NCI-H1048 (cell line): ENCODE measurements around the gene SNAI3.

Experiments
- DNase-seq: peaks from one replicate; lab custom pipeline; 2025; lab: John Stamatoyannopoulos, UW

SNAI3 gene

DNA sequence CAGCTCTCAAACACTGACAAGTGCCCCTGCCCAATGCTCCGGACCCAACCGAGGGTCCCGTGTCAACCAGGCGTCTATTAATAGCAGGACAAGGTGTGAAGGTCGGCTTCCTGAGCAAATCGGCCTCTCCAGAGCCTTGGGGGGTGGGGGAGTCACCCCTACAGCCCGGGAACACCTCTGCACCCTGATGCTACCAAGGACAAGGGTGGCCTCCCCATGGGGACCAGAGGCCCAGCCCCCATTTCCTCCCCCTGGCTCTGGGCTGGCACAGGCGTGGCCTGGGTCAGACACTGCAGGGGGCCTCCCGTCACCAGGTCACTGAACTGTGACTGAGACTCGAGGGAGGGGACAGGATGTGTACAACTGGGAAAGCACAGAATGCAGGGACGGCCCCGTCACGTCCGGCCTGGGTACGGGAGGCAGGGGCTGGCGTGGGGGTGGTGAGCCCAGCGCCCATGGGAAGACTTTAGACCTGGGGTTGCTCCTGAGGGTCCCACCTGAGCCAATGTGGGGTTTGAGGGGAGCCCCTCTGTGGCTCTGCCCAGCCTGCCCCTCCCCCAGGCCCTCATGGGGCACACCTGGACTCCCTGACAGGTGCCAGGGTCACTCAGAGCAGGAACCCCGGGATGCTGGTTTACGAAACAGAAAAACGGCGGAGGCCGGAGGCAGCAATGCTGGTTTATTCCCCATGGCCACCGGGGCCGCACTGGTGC, 34.9 kb downstream of the SNAI3 start:
- DNase-seq = no peak

DNA sequence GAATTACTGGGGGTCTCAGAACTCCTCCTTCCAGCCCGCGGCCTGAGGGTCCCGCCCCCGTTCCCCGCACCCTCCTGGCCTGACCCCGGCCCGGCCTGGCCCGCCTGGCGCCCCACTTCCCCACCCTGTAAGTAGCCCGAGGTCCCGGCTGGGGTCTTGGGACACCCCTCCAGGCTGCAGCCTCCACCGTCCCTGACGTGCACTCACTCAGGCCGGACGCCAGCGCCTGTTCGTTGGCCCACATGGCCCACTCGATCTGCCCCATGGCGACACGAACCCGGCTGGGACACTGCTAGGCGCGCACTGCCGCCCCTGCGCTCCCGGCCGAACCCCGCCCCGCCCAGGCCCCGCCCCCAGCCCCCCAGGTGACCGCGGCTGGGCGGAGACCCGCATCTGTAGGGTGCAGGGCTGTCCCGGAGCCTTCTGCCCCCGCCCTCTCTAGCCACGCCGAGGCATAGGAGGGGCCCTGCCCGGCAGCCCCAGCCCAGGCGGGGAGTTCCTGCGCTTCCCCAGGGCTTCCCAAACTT, 35.5 kb downstream of the SNAI3 start, which contains the start of gene CYBA:
Gene CYBA (minus strand): TSS at position 305 of the 527 bp plus-strand sequence. CDS start 40 bp downstream, at position 265.
- no peak for DNase-seq

DNA sequence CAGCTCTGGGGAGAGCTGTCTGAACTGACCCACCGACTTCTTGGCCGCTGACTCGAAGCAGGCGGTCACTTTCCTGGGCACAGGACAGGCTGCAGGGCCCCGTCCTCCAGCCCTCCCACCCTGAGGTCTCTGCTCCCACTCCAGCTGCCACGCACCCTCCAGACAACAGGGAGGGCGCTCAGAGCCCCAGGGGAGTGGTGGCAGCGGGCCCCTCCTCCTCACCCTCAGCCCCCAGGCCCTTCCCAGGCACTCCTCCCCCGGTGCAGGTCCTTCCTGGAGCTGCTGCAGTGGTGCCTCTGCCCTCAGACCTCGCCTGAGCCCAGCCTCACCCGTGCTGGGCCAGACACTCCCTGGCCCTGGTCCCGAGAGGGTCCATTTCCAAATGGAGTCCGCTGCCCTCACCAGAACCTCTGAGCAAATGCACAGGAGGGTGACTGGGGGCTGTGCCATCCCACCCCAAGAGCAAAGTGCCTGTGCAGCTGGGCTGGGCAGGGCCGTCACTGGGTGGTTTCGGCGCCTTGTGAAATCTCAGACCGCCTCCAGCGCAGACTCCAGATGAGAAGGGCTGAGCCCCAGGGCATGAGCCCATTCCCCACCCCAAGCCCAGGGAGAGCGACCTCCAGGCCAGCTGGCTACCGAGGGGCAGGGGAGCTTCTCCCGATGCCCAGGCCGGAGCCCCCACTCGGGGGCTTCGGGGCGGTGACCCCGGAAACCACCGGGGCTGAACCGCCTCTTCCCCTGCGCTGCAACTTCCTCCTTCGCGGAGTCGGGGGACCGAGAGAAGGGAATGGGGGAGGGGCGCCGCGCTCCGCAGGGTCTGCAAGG, 36.2 kb downstream of the SNAI3 start:
- DNase-seq = no peak

DNA sequence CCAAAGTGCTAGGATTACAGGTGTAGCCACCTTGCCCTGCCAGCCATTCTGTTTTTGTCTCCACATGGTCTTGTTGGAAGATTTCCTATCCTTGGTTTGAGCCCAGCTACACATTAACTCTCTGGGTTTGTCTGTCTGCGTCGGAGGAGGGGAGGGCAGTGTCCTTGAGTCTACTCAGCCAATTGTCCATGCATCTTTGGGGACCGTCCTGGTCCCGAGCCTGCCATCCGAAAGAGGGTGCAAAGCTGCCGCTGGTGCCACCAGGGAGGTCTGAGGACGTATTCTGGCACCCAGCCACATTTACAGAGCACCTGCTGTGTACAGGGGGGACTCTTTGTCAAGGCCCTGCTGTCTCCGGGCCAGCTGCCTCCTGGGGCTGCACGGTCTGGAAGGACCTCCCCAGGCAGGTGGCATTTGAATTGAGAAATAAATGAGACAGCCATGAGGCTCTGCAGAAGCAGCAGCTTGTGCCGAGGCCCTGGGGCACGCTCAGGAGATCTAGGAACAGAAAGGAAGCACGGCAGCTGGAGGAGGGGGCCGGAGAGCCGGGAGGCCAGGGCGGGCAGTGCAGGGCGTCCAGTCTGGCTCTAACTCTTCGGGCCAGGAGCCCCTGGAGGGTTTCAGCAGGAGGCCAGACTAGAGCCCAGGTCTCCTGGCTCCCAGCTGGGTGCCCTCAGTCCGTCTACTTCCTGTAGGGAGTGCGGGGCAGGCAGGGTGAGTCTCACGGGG, 36.9 kb downstream of the SNAI3 start:
- DNase-seq = no peak

DNA sequence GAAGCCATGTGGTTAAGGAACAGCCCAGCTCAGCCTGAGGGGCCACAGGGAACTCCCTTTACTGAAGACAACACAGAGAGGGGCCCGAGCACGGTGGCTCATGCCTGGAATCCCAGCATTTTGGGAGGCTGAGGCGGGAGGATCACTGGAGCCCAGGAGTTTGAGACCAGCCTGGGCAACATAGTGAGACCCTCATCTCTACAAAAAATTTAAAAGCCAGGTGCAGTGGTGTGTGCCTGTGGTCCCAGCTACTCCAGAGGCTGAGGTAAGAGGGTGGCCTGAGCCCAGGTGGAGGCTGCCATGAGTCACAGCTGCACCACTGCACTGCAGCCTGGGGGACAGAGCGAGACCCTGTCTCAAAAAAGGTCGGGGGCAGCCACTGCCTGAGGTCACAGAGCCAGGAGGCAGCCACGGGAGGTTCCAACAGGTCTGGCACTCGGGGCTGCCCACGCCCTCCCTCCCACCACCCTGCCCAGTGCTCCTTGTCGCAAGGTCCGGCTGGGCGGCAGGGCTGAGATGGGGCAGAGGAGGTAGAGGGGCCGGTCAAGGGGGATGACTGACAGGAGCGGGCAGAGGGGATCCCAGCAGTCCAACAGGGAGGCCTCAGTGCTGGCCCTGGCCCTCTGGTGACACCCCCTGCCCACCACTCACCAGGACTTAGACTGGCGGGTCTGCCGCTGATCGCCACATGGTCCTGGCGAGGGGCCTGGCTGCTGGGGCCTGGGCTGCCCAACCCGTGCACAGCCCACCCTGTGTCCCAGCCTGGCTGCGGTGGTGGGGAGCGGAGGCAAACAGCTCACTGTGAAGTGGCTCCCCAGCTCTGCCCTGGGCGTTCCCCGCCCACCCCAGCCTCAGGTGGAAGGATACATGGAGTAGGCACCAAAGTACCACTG, 38.9 kb downstream of the SNAI3 start:
- no peak for DNase-seq

DNA sequence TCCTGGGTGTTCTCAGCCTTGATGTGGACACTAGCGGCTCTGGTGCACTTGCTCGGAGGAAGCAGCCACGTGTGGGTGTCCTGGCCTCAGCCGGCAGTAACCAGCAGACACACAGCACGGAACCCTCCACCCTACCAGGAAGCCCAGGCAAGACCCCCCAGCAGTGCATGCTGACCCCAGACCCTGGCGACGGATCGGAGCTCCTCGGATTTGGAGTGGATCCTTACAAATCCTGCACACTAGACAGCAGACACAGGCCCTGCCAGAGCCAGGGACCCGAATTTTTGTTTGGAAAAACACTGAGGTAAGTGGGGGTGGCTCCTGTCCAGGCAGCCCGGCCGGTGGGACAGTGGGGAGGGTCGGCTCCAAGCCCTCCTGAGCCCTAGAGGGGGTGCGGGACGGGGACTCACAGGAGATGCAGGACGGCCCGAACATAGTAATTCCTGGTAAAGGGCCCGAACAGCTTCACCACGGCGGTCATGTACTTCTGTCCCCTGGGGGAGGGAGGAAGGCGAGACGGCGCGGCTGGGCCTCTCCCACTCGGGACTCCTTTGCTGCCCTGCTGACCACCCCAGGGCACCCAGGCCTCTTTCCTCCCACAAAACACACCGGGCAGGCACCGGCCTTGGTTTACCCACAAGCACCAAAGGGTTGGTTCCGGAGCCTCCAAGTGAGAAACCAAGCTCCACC, 39.8 kb downstream of the SNAI3 start:
- DNase-seq = no peak

DNA sequence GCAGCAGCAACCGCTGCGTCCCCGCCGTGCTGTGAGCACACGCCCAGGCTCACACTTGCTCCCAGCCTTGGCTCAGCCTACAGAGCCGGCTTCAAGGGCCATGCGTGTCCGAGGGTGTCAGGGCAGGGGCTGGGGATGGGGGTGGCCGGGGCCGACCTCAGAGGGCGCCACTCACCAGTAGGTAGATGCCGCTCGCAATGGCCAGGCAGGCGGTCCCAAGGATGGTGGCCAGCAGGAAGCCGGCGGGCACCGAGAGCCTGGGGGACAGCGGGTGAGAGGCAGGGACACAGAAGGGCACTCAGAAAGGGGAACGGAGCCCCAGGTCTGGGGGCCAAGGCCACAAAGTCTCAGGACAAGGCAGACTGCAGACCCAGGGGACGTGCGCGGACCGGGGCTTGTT, 40.4 kb downstream of the SNAI3 start:
- DNase-seq = no peak

DNA sequence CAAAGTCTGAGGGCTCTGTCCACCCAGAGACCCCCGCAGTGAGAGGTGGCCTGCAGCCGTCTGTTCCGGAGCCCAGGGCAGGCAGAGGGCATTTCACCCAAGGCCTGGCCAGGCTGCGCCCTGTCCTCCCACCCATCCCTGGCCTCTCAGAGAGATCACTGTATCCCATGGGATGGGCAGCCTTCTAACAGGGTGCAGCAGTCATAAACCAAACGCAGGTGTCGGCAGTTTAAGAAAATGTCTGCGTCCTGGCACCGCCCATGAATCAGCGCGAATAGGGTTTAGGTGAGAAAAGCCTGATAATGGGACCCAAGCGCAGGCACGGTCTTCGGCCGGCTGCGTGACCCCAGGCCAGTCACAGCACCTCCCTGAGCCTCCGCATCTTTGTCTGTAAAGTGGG, 40.9 kb downstream of the SNAI3 start:
- no peak for DNase-seq

DNA sequence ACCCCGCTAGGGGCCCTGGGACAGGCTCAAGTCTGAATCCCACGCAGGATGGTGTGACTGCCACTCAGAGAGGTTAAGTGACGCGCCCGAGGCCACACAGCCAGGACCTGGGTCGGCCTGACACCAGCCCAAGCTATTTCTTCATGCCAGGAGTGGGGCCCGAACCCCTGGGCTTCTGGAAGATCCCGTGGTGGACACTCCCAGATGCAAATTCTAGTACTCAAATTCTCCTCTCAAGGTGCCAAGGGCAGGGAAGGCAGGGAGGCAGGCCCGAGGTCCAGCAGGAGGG, 42.7 kb downstream of the SNAI3 start:
- DNase-seq = no peak

DNA sequence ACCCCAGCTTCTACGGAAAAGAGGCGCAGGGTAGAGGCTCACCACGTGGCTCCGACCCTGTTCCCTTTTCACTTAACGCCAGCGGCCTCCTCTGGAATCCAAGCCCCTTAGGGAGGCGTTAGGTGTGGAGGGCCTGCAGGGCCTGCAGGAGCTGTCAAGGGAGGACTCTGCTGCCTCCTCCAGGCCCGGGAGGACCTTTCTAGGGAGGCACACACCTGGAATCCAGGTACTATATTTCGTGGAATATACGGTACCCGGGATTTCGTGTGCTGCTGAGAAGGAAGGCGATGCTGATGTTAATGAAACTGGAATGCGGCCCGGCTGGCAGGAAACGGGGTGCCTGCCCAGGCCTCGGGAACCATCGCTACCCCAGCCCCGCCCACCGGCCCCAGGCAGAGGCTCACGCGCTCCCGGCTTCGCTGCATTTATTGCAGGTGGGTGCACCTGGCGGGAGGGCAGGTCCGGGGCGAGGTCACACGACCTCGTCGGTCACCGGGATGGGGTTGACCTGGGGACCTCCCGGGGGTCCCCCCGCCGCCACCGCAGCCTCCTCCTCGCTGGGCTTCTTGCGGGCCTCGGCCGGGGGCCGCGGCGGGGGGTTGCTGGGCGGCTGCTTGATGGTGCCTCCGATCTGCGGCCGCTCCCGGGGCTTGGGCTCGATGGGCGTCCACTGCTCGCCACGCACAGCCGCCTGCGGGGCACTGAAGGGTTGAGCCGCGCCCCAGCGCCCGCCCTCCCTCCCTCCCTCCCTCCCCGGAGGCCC, 43.2 kb downstream of the SNAI3 start:
- no peak for DNase-seq

DNA sequence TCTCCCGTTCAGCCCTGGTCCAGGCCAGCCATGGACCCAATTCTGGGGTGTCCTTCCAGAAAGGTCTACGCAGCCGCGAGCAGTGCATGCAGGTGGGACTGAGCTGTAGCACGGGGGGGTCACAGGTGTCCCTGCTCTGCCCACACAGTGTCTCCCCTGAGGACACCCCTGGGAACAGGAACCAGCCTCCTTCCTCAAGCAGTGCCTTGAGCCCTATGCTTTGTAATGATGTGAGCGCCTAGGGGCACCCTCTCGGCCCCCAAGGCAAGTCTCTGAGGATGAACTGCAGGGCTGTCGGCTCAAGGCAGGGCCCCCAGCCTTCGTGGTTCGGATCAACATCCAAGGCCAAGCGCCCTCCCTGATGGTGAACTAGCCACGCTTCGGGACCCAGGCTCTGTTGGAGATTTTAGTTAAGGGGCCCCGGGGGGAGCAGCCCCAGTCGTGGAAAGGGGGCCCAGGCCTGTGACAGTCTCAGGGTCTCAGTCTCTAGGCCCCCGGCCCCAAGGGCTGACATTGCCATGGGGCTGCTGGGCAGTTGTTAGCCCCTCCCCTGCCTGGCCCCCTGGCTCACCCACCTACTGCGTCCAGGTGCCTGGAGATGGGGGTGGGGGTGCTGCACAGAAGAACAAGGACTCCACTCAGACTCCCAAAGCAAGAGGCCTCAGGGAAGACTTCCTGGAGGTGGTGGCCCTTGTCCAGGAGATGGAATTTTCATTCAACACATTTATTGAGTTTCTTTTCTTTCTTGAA, 45.6 kb downstream of the SNAI3 start:
- no peak for DNase-seq

DNA sequence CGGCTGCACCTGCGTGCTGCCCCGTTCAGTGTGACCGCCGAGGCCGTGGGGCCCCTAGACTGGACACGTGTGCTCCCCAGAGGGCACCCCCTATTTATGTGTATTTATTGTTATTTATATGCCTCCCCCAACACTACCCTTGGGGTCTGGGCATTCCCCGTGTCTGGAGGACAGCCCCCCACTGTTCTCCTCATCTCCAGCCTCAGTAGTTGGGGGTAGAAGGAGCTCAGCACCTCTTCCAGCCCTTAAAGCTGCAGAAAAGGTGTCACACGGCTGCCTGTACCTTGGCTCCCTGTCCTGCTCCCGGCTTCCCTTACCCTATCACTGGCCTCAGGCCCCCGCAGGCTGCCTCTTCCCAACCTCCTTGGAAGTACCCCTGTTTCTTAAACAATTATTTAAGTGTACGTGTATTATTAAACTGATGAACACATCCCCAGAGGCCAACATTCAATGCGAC, 46.2 kb downstream of the SNAI3 start:
- DNase-seq = no peak

DNA sequence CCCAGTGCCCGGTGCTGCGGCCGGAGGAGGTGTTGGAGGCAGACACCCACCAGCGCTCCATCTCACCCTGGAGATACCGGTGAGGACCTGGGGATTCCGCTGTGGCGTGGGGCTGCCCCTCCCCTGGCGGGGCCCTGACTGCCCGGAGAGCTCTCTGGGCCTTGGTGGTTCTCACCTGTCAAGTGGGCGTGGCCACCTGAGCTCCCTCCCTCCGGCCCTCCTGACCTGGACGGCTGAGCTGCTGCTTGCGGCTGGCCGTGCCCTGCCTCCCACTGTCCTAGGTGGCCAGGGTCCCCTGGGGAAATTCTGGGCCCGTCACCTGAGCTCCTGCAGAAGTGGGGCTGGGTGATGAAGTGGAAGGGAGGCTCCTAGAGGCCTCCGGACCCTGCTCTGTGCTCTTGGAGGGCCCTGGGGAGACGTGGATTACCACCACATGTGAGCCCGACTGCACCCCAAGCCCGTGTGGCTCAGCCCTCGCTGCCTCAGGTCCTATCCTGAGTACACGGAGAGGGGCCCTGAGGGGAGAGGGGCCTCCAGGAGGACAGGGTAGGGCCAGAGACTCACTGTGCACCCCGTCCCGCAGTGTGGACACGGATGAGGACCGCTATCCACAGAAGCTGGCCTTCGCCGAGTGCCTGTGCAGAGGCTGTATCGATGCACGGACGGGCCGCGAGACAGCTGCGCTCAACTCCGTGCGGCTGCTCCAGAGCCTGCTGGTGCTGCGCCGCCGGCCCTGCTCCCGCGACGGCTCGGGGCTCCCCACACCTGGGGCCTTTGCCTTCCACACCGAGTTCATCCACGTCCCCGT, 46.9 kb downstream of the SNAI3 start:
- DNase-seq = no peak

DNA sequence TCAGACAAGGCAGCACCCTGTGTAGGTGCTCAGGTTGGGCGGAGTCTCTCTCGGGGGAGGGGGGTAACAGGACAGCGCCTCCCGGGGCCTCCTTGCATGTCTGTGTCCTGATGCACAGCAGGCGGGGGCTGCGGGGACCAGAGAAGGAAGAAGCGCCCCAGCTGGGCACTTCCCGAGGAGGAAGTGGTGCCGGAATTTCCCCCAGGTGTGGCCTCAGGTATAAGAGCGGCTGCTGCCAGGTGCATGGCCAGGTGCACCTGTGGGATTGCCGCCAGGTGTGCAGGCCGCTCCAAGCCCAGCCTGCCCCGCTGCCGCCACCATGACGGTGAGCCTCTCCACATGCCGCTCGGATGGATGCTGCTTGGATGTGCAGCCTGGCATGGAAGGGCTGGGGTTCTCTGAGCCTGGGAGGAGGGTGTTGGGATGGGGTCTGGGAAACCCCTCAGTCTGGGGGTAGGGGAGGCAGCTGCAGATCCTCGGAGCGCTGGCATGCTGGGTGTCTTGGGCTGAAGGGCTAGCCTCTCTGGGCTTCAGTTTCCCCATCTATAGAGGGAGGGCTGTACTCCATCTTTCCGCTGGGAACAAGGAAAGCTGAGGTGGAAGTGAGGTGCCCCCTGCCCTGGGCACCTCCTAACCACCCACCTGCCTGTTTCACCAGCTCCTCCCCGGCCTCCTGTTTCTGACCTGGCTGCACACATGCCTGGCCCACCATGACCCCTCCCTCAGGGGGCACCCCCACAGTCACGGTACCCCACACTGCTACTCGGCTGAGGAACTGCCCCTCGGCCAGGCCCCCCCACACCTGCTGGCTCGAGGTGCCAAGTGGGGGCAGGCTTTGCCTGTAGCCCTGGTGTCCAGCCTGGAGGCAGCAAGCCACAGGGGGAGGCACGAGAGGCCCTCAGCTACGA, 47.7 kb downstream of the SNAI3 start, which contains the start of gene IL17C:
Gene IL17C (plus strand): TSS at position 250 of the 908 bp plus-strand sequence. CDS start 70 bp downstream, at position 320.
- no peak for DNase-seq

DNA sequence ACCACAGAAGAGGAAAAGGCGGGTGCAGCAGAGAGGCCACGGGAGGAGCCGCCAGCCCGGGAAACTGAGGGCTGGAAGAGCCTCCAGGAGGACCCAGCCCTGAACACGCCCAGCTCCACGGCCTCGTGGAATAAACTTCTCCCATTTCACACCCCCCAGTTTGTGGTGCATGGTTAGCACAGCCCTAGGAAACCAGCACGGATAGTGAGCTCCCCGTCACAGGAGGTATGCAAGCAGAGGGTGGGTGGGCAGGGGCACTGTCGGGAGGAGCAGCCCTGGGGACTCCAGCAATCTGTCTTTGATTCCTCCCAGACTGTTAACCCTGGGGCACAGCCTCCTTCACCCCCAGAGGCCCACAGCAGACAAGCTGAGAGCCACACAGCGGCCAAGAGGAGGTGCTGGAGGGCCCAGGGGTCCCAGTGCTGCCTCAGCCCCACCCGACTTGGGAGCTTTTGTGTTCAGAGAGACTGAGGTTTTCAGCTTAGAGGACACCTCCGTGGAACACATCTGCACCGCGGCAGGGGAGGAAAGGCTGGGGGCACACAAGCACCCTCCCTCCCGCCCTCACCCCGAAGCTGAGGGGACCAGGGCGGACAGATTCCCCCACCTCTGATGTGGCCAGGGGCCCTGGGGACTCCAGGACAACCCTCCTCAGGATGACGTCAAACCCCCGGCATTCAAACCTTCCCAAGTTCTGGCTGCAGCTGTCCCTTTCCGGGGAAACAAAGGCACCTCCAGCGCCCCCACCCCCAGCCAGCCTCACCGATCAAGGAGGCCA, 49.6 kb downstream of the SNAI3 start:
- no peak for DNase-seq

DNA sequence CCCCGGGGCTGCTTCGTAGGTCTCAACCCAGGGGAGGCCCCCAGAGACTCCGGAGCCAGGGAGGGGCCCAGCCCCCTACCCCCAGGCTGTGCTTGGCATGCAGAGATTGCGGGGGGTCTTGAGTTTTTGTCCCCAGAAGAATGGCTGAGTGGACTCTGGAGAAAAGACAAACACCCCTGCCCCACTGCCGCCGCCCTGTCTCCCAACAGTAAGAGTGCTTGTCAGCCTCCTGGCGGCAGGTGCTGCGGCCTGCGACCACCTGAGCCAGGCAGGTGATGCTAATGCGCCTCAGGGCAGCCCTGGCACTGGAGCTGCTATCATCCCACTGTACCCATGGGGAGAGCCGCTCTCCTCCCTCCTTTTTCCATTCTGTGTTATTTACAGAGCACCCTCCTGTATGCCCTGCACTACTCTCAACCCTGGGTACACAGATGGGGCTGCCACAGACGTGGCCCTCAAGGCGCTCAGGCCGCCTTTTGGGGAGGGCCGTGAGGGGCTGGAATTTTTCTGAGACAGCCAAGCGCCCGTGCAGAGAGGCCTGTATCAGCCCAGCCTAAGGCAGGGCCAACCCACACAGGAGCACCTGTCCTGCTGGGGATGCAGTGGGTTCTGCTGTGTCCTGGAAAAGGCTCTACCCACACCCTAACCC, 50.5 kb downstream of the SNAI3 start:
- no peak for DNase-seq
